ENCODE results near the gene IL3.

IL3 gene

DNA sequence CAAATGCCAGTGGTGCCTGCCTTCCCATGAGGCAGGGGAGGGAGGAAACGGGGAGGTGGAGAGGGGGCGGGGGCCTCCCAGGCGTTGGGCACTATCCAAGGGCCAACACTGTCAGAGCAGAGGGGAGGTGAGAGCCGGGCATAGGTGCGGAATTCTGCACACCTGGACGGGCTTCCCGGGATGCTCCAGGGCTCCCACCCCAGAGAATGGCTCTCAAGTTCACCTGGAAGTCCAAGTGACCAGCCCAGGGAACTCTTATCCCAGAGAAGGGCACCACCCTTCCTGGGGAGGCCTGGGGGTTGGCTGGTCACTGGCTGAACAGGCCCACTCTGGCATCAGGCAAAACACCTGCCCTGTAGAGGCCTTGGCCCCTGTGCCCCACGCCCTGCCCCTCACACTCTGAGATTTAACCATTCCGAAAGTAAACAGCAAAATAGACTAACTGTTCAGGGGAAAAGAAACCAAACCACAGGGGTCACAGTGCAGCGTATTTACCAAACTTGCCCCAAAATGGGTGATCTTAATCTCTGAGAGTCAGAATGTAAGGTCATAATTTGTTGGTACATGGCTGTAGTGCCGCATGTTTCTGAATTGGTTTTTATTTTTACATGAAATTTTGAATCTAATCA, 15.9 kb downstream of the IL3 start:
- H3K36me3 ChIP-seq = no peaks in the 10 kb centered on the region
- H4K20me1 ChIP-seq = no peaks in the 10 kb centered on the region
- no peak overlapping the region for H3K4me3 ChIP-seq
- H3K4me2 ChIP-seq = no peak overlapping the region
- TF ChIP-seq Cebpa-rat (IDR thresholded peaks at IDR 0.05) = no peak
- H3K4me1 ChIP-seq = peaks cover 25% of the 10 kb centered on the region
- H3K9ac ChIP-seq = no peak overlapping the region
- H3K27me3 ChIP-seq = no peaks in the 10 kb centered on the region; the same call in 1 of the 2 replicates
- H3K27ac ChIP-seq = no peak overlapping the region
- H3K9me3 ChIP-seq = no peaks in the 10 kb centered on the region

DNA sequence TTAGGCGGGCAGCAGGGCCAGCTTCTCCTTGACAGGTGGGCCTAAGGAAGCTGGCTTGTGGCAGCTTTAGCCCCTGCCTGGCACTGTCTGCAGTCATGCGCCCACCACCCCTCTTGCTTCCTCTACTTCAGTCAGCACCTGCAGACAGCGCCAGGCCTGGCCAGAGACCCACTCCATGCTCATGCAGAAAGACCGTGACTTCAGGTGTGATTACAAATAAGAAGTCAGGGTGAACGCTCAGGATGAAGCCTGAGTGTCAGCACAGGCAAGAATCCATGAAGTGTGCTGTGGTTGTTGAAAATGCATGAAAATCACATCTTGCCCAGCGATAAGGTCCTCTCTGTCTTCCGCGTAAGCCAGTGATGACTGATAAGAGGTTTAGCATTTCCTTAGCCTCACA, 16.5 kb downstream of the IL3 start:
- Histone ChIP-seq H3K27ac (no peak overlapping the region), H3K9ac (no peak overlapping the region), H3K4me2 (no peak overlapping the region), H3K9me3 (no peaks in the 10 kb centered on the region), H3K4me3 (no peak overlapping the region), H4K20me1 (no peaks in the 10 kb centered on the region), H3K36me3 (no peaks in the 10 kb centered on the region), H3K27me3 (no peaks in the 10 kb centered on the region; the same call in 1 of the 2 replicates), H3K4me1 (peaks cover 25% of the 10 kb centered on the region)
- TF ChIP-seq Cebpa-rat (IDR thresholded peaks at IDR 0.05) = no peak

DNA sequence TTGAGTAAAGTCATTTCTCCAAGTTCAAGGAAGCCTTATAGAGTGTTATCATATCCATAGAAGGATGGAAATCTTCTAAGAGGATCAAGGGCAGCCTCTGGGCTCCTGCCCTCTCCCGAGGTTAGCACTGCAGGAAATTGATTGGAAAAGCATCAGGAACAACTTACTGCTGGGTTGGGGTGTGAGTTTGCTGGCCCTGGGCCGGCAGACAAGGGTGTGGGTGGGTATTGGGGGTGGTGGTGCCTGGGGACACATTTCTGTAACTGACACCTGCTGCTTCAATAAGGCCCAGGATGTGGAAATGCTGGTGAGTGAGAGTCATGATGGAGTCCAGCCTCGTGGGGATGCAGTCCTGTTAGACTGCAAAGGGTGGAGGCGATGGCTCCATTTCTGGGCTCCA, 18.6 kb downstream of the IL3 start:
- no peaks in the 10 kb centered on the region for H3K9me3 ChIP-seq
- no peak for TF ChIP-seq Cebpa-rat (IDR thresholded peaks at IDR 0.05)
- H3K9ac ChIP-seq = no peak overlapping the region
- no peak overlapping the region for H3K27ac ChIP-seq
- no peaks in the 10 kb centered on the region for H3K36me3 ChIP-seq
- H3K4me3 ChIP-seq = no peak overlapping the region
- no peaks in the 10 kb centered on the region for H3K27me3 ChIP-seq
- H3K4me1 ChIP-seq = peaks cover 13% of the 10 kb centered on the region
- H4K20me1 ChIP-seq = no peaks in the 10 kb centered on the region
- H3K4me2 ChIP-seq = no peak overlapping the region

DNA sequence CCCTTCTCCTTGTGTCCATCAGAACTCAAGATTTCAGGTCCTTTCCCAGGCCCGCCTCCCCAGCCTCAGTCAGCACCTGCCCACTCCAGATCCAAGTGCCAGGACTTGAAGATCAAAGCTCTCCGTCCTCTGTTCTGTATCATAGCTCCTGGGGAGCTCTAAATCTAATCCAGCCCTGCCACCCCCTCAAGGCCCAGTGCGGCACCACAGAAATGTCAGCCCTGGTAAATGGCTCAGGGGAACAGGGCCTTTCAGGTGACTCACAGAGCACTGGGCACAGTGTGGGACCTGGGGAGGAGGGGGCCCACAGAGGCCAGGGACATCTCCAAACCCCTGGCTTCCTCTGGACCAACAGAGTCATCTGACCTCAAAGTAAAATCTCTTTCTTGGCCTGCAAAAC, 19.2 kb downstream of the IL3 start:
- TF ChIP-seq Cebpa-rat (IDR thresholded peaks at IDR 0.05) = no peak
- Histone ChIP-seq H3K9ac (no peak overlapping the region), H3K4me1 (peaks cover 12% of the 10 kb centered on the region), H4K20me1 (no peaks in the 10 kb centered on the region), H3K36me3 (no peaks in the 10 kb centered on the region), H3K4me3 (no peak overlapping the region), H3K9me3 (no peaks in the 10 kb centered on the region), H3K4me2 (no peak overlapping the region), H3K27ac (no peak overlapping the region), H3K27me3 (no peaks in the 10 kb centered on the region)

DNA sequence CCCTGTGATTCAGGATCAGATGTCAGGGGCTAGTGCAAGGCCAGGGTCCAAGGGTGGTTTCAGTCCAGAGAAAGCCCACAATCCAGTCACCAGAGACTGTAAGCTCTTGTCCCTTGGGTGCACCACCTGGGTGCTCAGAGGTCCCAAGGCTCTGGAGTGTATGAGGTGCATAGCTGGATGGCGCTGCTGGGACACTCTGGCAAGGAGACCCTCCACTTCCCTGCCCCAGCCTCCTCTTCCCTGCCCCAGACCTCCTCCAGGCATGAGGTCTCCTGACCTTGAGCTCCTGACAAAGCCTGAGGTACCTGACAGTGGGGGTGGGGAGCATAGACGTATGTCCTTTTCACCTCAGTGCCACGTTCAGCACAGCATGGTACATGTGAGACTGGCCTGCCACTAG, 20.1 kb downstream of the IL3 start:
- no peak overlapping the region for H3K9ac ChIP-seq
- no peaks in the 10 kb centered on the region for H3K36me3 ChIP-seq
- no peaks in the 10 kb centered on the region for H3K9me3 ChIP-seq
- H3K4me3 ChIP-seq = no peak overlapping the region
- H3K4me2 ChIP-seq = no peak overlapping the region
- no peaks in the 10 kb centered on the region for H3K27me3 ChIP-seq
- TF ChIP-seq Cebpa-rat (IDR thresholded peaks at IDR 0.05) = no peak
- peaks cover 2% of the 10 kb centered on the region for H3K4me1 ChIP-seq
- H4K20me1 ChIP-seq = no peaks in the 10 kb centered on the region
- no peak overlapping the region for H3K27ac ChIP-seq

DNA sequence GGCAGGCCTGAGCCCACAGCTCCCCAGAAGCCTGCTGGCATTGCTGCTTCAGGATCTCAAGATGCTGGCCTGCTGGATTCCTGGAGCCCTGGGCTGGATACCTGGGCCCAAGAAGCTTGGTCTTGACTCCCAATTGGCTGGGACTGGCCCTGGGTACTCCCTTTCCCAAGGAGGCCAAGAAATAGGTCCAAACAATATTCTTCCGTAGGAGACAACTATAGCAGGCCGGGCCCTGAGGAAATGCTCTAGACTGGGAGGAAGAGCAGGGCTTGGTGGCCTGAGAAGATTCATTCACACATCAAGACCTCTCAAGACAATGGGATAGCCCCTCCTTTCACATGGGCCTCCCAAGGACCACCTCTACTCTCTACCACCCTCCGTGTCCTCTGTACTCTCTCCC, 21.0 kb downstream of the IL3 start:
- Histone ChIP-seq H3K9me3 (no peaks in the 10 kb centered on the region), H3K27ac (no peak overlapping the region), H3K4me2 (no peak overlapping the region), H3K36me3 (no peaks in the 10 kb centered on the region), H4K20me1 (no peaks in the 10 kb centered on the region), H3K9ac (no peak overlapping the region), H3K4me1 (peaks cover 8% of the 10 kb centered on the region), H3K4me3 (no peak overlapping the region), H3K27me3 (no peaks in the 10 kb centered on the region)
- TF ChIP-seq Cebpa-rat (IDR thresholded peaks at IDR 0.05) = no peak

DNA sequence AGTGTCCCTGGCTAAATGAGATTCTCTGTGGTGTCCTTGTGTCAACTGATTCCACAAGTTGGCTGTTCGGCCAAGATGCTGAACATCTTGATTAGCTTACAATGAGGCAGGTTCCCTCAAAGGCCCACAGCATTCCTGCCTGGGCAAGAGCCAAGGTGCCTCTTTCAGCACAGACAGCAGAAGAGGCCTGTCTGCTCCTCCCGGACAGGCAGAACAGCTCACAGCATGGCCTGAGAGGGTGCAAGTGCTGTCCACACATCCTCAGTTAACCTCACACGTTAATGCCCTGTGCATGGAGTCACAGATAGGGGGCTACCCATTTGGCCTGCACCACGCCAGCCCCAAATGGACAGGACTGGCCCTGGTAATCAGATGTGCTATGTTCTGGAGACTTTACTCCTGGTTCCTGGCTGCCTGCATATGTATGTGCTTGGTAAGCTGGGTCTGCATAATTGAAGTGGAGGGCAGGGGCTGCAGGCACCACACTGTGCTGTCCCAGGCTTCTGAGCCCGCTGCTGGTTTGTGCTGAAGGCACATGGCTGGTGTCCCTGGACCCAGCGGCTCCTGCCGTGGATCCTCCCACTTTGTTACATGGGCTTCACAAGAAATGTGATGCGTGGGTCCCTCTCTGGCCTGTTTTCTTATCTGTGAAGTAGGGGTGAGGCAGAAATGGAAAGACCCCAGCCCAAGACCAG, 22.0 kb downstream of the IL3 start:
- no peak overlapping the region for H3K4me2 ChIP-seq
- no peaks in the 10 kb centered on the region for H3K9me3 ChIP-seq
- peaks cover 15% of the 10 kb centered on the region for H3K4me1 ChIP-seq
- TF ChIP-seq Cebpa-rat (IDR thresholded peaks at IDR 0.05) = no peak
- no peak overlapping the region for H3K27ac ChIP-seq
- no peaks in the 10 kb centered on the region for H3K36me3 ChIP-seq
- H3K4me3 ChIP-seq = no peak overlapping the region
- H4K20me1 ChIP-seq = no peaks in the 10 kb centered on the region
- H3K9ac ChIP-seq = no peak overlapping the region
- H3K27me3 ChIP-seq = no peaks in the 10 kb centered on the region

DNA sequence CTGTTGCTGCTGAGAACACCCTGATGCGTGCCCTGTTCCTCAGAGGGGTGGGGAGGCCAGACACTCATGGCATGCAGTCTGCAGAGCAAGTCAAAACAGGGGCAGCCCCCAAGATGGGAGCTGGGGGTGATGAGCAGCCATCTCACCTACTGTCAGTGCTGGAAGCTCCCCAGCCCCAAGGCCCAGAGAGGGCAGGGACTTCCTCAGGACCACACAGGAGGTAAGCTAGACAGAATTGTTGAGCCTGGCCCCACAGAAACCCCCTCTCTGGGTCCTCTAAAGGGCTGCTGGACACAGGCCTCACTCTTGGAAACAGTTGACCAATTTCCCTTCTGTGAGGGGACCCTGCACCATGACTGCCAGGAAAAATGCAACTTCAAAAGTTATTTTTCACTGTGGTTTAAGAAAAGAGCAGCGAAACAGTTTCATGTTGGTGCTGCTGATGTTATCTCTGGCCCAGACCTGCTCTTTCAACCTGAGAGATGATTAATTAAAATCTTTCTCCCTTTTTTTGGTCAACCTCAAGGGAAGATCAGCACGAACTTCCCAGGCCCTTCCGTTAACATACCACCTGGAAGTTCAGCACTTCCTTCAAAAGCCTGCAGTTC, 22.7 kb downstream of the IL3 start:
- TF ChIP-seq Cebpa-rat (IDR thresholded peaks at IDR 0.05) = no peak
- H4K20me1 ChIP-seq = no peaks in the 10 kb centered on the region
- H3K4me2 ChIP-seq = no peak overlapping the region
- no peak overlapping the region for H3K9ac ChIP-seq
- H3K27me3 ChIP-seq = no peaks in the 10 kb centered on the region
- no peaks in the 10 kb centered on the region for H3K36me3 ChIP-seq
- H3K9me3 ChIP-seq = no peaks in the 10 kb centered on the region
- H3K27ac ChIP-seq = no peak overlapping the region
- no peak overlapping the region for H3K4me3 ChIP-seq
- H3K4me1 ChIP-seq = peaks cover 22% of the 10 kb centered on the region

DNA sequence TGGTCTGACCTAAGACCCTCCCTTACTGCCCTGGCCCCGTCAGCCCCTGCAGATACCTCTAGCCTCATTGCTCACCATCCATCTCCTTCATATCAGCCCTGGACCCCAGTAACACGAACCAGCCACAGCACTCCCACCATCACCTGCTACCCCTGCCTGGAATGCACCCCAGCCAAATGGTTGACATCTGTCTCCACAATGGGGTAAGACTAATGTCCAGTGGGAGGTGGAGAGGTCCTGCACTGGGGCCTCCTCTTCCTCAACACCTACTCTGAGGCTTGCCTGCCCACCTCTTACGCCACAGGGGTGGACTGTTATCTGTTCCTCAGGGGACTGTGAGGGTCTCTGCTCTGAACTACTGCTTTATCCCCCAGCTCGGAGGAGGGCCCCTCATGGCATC, 25.2 kb downstream of the IL3 start:
- no peaks in the 10 kb centered on the region for H3K36me3 ChIP-seq
- H3K4me2 ChIP-seq = peak overlapping the region; percentile 50; the same call in 1 of the 2 replicates
- no peaks in the 10 kb centered on the region for H3K27me3 ChIP-seq
- H3K4me3 ChIP-seq = no peak overlapping the region
- no peak for TF ChIP-seq Cebpa-rat (IDR thresholded peaks at IDR 0.05)
- no peak overlapping the region for H3K27ac ChIP-seq
- no peaks in the 10 kb centered on the region for H3K9me3 ChIP-seq
- no peaks in the 10 kb centered on the region for H4K20me1 ChIP-seq
- H3K9ac ChIP-seq = no peak overlapping the region
- H3K4me1 ChIP-seq = peaks cover 24% of the 10 kb centered on the region

DNA sequence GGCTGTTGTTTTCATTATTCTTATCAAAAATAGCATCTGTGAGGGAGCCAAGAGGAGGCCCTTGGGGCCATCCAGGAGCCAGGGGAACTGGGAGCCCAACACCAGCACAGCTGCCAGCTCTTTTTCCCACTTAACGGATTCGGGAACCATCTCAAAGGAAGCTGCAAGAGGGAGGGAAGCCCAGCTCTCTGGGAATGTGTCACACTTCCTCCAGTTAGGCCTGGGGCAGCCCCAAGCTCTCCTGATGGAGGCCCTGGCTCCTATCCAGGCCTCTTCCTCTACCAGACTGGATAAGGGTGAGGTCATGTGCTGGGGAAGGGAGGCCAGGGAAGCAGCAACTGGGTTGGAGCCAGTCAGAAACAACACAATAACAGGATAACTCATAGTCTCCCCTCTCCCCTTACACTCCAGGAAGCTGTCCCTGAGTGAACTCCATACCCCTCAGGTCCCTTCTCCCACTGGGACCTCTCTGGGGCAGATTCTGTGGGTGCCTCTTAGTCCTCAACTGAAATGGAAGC, 25.9 kb downstream of the IL3 start:
- Histone ChIP-seq H3K4me1 (peaks cover 24% of the 10 kb centered on the region), H3K27ac (no peak overlapping the region), H3K9ac (no peak overlapping the region)

More for the DNA sequence above, 25.9 kb downstream of the IL3 start:
- H3K27me3 ChIP-seq = no peaks in the 10 kb centered on the region
- TF ChIP-seq Cebpa-rat (IDR thresholded peaks at IDR 0.05) = no peak
- no peak overlapping the region for H3K4me3 ChIP-seq
- no peaks in the 10 kb centered on the region for H3K9me3 ChIP-seq
- H4K20me1 ChIP-seq = no peaks in the 10 kb centered on the region
- H3K4me2 ChIP-seq = peak overlapping the region; percentile 50
- H3K36me3 ChIP-seq = no peaks in the 10 kb centered on the region

All from BLaER1 (cell line).